IPS-18a (cell line): ENCODE measurements around the gene SERPINA5.
"Not testable (repeated sequence)": the region's sequence is repeated elsewhere in the genome, so short reads cannot be mapped to it uniquely, and the experiment has no call there.

Experiments
- H3K27ac ChIP-seq: one replicate; pipeline ENCODE4 v1.5.1; 2013; ENCODE audit warnings: low read length
- H3K27me3 ChIP-seq: one replicate; pipeline ENCODE4 v1.6.1; 2013; ENCODE audit warnings: mild to moderate bottlenecking, low read length; ENCODE audit not compliant: control insufficient read depth, insufficient read depth
- H3K36me3 ChIP-seq: one replicate; pipeline ENCODE4 v1.6.1; 2013; ENCODE audit warnings: low read depth, low read length; ENCODE audit not compliant: control insufficient read depth
- H3K4me1 ChIP-seq: one replicate; pipeline ENCODE4 v1.6.1; 2013; ENCODE audit warnings: low read depth, low read length; ENCODE audit not compliant: control insufficient read depth
- H3K4me3 ChIP-seq: one replicate; pipeline ENCODE4 v1.5.1; 2013; ENCODE audit warnings: low read length
- H3K9ac ChIP-seq: one replicate; pipeline ENCODE4 v1.6.1; 2013; ENCODE audit warnings: mild to moderate bottlenecking, low read length, moderate library complexity
- H3K9me3 ChIP-seq: one replicate; pipeline ENCODE4 v1.6.1; 2013; ENCODE audit warnings: low read depth, low read length; ENCODE audit not compliant: control insufficient read depth

SERPINA5 gene

GRCh38 chr14:94635154-94635553 is 53.9 kb downstream of the SERPINA5 start:
- Histone ChIP-seq H3K27me3 (no peaks in the 10 kb centered on the region), H3K9me3 (no peaks in the 10 kb centered on the region), H3K36me3 (no peaks in the 10 kb centered on the region), H3K4me1 (no peaks in the 10 kb centered on the region), H3K4me3 (no peak overlapping the region), H3K27ac (no peak overlapping the region), H3K9ac (no peak overlapping the region)

GRCh38 chr14:94636744-94637412 is 55.7 kb downstream of the SERPINA5 start:
- Histone ChIP-seq H3K27ac (no peak overlapping the region), H3K36me3 (no peaks in the 10 kb centered on the region), H3K27me3 (no peaks in the 10 kb centered on the region), H3K9ac (no peak overlapping the region), H3K4me3 (no peak overlapping the region), H3K9me3 (no peaks in the 10 kb centered on the region), H3K4me1 (no peaks in the 10 kb centered on the region)

GRCh38 chr14:94637814-94638213 is 56.6 kb downstream of the SERPINA5 start:
- not testable (repeated sequence) for H3K9ac ChIP-seq, H3K4me1 ChIP-seq, H3K36me3 ChIP-seq, H3K4me3 ChIP-seq, H3K9me3 ChIP-seq, H3K27me3 ChIP-seq, H3K27ac ChIP-seq

- Histone ChIP-seq H3K4me3 (no peak overlapping the region), H3K9ac (no peak overlapping the region), H3K4me1 (no peaks in the 10 kb centered on the region), H3K9me3 (no peaks in the 10 kb centered on the region), H3K27me3 (no peaks in the 10 kb centered on the region), H3K27ac (no peak overlapping the region), H3K36me3 (no peaks in the 10 kb centered on the region)
Observed at GRCh38 chr14:94638339-94638738, 57.1 kb downstream of the SERPINA5 start.

- H3K36me3 ChIP-seq: no peaks in the 10 kb centered on the region
- H3K9me3 ChIP-seq: no peaks in the 10 kb centered on the region
- no peaks in the 10 kb centered on the region for H3K27me3 ChIP-seq
- H3K4me1 ChIP-seq: no peaks in the 10 kb centered on the region
- no peak overlapping the region for H3K27ac ChIP-seq
- no peak overlapping the region for H3K9ac ChIP-seq
- H3K4me3 ChIP-seq: no peak overlapping the region
Observed at GRCh38 chr14:94638961-94639817, 58.0 kb downstream of the SERPINA5 start.

- H3K27ac ChIP-seq: no peak overlapping the region
- H3K4me1 ChIP-seq: no peaks in the 10 kb centered on the region
- no peak overlapping the region for H3K9ac ChIP-seq
- no peaks in the 10 kb centered on the region for H3K27me3 ChIP-seq
- no peaks in the 10 kb centered on the region for H3K9me3 ChIP-seq
- H3K36me3 ChIP-seq: no peaks in the 10 kb centered on the region
- H3K4me3 ChIP-seq: no peak overlapping the region
Observed at GRCh38 chr14:94640721-94641631, 59.8 kb downstream of the SERPINA5 start.

GRCh38 chr14:94641632-94641955 is 60.4 kb downstream of the SERPINA5 start:
- Histone ChIP-seq H3K9ac (no peak overlapping the region), H3K4me1 (no peaks in the 10 kb centered on the region), H3K4me3 (no peak overlapping the region), H3K9me3 (no peaks in the 10 kb centered on the region), H3K27me3 (no peaks in the 10 kb centered on the region), H3K27ac (no peak overlapping the region), H3K36me3 (no peaks in the 10 kb centered on the region)
